HFF-Myc (cell line): ENCODE measurements around the gene SOCS4.
"Not testable (repeated sequence)": the region's sequence is repeated elsewhere in the genome, so short reads cannot be mapped to it uniquely, and the experiment has no call there.

Experiments used
- DNase-seq: peaks from one replicate; pipeline ENCODE4 v3.0.0-alpha.2; 2011; ENCODE audit warnings: low read depth; ENCODE audit errors: extremely low read depth
- H3K4me3 ChIP-seq: replicated peaks from 2 replicates; pipeline ENCODE4 v1.5.1; 2011; ENCODE audit warnings: low read depth, mild to moderate bottlenecking, control low read depth, low read length
- CTCF ChIP-seq: IDR thresholded peaks from 2 replicates; pipeline ENCODE4 v1.5.1; 2012; ENCODE audit warnings: mild to moderate bottlenecking, low read depth, low read length, control low read depth; ENCODE audit errors: missing control alignments

SOCS4 gene

GRCh38 chr14:55057919-55058318 is 30.9 kb downstream of the SOCS4 start:
- DNase-seq = no peak
- no peak for TF ChIP-seq CTCF
- no peak overlapping the region for H3K4me3 ChIP-seq

DNA sequence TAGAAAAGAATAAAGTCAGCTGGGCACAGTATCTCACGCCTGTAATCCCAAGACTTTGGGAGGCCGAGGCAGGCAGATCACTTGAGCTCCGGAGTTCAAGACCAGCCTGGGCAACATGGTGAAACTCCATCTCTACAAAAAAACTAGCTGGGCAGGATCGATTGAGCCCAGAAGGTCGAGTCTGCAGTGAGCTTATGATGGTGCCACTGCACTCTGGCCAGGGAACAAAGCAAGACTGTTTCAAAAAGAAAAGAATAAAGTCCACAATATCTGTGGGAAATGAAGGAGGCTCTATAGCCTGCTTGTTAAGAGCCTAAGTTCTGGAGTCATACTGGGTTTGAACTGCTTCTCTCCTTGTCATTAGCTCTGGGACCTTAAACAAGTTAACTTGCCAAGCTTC is 32.3 kb downstream of the SOCS4 start:
- TF ChIP-seq CTCF = no peak
- DNase-seq = no peak
- no peak overlapping the region for H3K4me3 ChIP-seq

- DNase-seq = no peak
- H3K4me3 ChIP-seq = no peak overlapping the region
- TF ChIP-seq CTCF = no peak
Observed at GRCh38 chr14:55062517-55063351, 35.7 kb downstream of the SOCS4 start.

- H3K4me3 ChIP-seq, DNase-seq: not testable (repeated sequence)
Observed at GRCh38 chr14:55064896-55065295, 37.9 kb downstream of the SOCS4 start.

- H3K4me3 ChIP-seq = no peak overlapping the region
- TF ChIP-seq CTCF = no peak
- DNase-seq = no peak
Observed at GRCh38 chr14:55065411-55065810, 38.4 kb downstream of the SOCS4 start.

GRCh38 chr14:55066223-55066622 is 39.2 kb downstream of the SOCS4 start:
- no peak overlapping the region for H3K4me3 ChIP-seq
- TF ChIP-seq CTCF = no peak
- no peak for DNase-seq

DNA sequence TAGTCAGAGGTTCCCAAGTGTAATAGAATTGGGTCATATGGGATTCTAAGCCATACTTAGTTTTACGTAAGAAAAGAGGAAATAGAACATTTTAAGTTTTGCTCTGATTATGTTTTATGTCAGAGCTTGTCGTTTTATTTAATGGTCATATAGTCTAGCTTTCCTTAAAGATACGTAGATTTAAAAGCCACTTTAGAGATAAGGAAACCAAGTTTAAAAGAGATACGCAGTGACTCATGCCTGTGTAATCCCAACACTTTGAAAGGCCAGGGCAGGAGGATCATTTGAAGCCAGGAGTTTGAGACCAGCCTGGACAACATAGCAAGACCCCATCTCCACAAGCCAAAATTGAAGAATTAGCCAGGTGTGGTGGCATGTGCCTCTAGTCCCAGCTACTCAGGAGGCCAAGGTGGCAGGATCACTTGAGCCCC is 44.0 kb downstream of the SOCS4 start:
- TF ChIP-seq CTCF = no peak
- no peak overlapping the region for H3K4me3 ChIP-seq
- DNase-seq = no peak
